Esophagus squamous epithelium (tissue), 4 donors: ENCODE data around the gene PTPRG.

Experiments used
- CTCF ChIP-seq, 6 experiments: fragments of 450-650 bp in 4 of 6; fragments of 200-600 bp in 2 of 6; sonication (generic) in 2 of 6; IDR thresholded peaks; one replicate each; pipeline ENCODE4 v1.5.1; 2016 to 2019; ENCODE audit warnings: antibody characterized with exemption in 6 of 6, mild to moderate bottlenecking in 4 of 6, moderate library complexity in 4 of 6
- POLR2A ChIP-seq, 4 donors: fragments of 450-650 bp; IDR thresholded peaks; one replicate each; pipeline ENCODE4 v1.6.1; 2017; ENCODE audit warnings: antibody characterized with exemption in 4 of 4, mild to moderate bottlenecking in 4 of 4, moderate library complexity in 3 of 4

DNA sequence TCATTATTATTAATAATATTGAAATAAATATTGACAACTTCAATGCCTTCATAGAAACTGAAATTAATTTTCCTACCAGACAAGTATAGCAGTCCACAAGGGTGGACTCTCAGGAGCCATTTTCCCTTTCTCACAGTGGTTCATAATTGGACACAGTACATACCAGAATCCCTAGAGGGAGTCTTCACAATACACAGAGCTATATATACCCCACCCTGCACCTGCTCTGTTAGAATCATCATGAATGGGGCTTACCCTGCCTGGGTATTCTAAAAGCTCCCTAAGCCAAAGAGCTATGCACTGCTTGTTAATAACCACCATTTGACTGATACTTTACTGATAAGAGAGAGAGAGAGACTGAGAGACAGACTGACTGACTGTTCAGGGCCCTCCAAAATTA is 677.1 kb downstream of the PTPRG start:
- no peak for TF ChIP-seq POLR2A (IDR thresholded peaks at IDR 0.05)
- TF ChIP-seq CTCF (IDR thresholded peaks at IDR 0.05) = no peak
